Stomach (tissue), 4 donors: ENCODE data around the gene GADL1.

Experiments
- EP300 ChIP-seq: sonication (generic); formaldehyde crosslinking; IDR thresholded peaks from one replicate; pipeline ENCODE4 v1.6.1; 2017; ENCODE audit warnings: antibody characterized with exemption
- POLR2A ChIP-seq, 4 donors: fragments of 450-650 bp; IDR thresholded peaks; one replicate each; pipeline ENCODE4 v1.6.1; 2016; ENCODE audit warnings: antibody characterized with exemption in 4 of 4, control low read depth in 2 of 4, mild to moderate bottlenecking in 1 of 4, moderate library complexity in 1 of 4
- POLR2AphosphoS5 ChIP-seq, 3 donors: sonication (generic); formaldehyde crosslinking; IDR thresholded peaks; one replicate each; pipeline ENCODE4 v1.6.1; 2016; ENCODE audit warnings: antibody characterized with exemption in 3 of 3
- TF ChIP-seq, protein P1 (sequence below), 7 experiments: fragments of 450-650 bp in 4 of 7; fragments of 200-600 bp in 3 of 7; sonication (generic) in 3 of 7; IDR thresholded peaks; one replicate each; pipeline ENCODE4 v1.5.1; 2016 to 2019; ENCODE audit warnings: antibody characterized with exemption in 7 of 7, control low read depth in 2 of 7, mild to moderate bottlenecking in 1 of 7

DNA sequence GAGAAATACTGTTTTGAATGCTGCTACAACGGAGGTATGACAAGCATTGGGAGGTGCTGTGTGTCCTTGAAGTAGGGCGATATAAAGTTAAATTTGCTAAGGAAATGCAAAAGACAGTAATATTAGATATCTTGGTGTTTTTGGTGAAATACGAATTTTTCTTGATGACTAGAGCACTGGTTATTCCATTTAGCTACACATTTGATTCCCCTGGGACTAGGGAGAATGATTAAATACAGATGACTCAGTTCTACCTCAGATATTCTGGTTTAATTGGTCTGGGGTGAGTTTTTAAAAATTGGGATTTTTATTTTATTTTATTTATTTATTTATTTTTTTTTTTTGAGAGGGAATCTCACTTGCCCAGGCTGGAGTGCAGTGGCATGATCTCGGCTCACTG is 18.7 kb upstream of the GADL1 start:
- TF ChIP-seq EP300: no peak
- no peak for TF ChIP-seq POLR2A (IDR thresholded peaks at IDR 0.05)
- TF ChIP-seq, protein P1, sequence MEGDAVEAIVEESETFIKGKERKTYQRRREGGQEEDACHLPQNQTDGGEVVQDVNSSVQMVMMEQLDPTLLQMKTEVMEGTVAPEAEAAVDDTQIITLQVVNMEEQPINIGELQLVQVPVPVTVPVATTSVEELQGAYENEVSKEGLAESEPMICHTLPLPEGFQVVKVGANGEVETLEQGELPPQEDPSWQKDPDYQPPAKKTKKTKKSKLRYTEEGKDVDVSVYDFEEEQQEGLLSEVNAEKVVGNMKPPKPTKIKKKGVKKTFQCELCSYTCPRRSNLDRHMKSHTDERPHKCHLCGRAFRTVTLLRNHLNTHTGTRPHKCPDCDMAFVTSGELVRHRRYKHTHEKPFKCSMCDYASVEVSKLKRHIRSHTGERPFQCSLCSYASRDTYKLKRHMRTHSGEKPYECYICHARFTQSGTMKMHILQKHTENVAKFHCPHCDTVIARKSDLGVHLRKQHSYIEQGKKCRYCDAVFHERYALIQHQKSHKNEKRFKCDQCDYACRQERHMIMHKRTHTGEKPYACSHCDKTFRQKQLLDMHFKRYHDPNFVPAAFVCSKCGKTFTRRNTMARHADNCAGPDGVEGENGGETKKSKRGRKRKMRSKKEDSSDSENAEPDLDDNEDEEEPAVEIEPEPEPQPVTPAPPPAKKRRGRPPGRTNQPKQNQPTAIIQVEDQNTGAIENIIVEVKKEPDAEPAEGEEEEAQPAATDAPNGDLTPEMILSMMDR (IDR thresholded peaks at IDR 0.05): no peak
- no peak for TF ChIP-seq POLR2AphosphoS5 (IDR thresholded peaks at IDR 0.05)
